Measurements from ENCODE around the gene OVOL2. TPM values are rescaled to one million over a fixed set of nuclear protein-coding genes. Genes with fewer than 3 reads are reported as not detected.

Gene OVOL2
- total and polyA plus RNA-seq, 9 donors = 0.15 to 11.4 (median 0.72) TPM; not detected in 4

DNA sequence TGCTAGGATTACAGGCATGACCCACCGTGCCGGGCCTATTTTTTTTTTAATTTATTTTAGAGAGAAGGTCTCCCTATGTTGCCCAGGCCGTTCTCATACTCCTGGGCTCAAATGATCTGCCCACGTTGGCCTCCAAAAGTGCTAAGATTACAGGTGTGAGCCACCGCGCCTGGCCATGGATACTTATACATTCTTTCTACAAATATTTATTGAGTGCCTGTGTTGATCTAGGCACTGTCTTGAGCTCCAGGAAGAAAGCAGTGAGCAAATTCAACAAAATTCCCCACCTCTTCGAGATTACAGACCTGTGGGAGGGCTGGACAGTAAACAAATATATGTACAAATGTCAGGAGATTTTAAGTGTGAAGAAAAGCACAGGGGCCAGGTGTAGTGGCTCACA is 51.0 kb downstream of the OVOL2 start:
- Histone ChIP-seq H3K9me3 (no peaks in the 10 kb centered on the region), H3K4me3 (no peak overlapping the region), H3K27me3 (no peaks in the 10 kb centered on the region), H3K27ac (no peak overlapping the region), H3K4me1 (ENCODE audit: insufficient read depth) (peaks cover 2% of the 10 kb centered on the region), H3K36me3 (no peaks in the 10 kb centered on the region)
- no peak for DNase-seq
- no peak for TF ChIP-seq EP300 (IDR thresholded peaks at IDR 0.05)
- no peak for TF ChIP-seq POLR2A (IDR thresholded peaks at IDR 0.05)
- intact Hi-C loops (cut with DNase I) = no loop called here
- WGBS, 3 donors = 89 to 90% (median 90%) methylated on average over 7 of the region's 7 CpGs

DNA sequence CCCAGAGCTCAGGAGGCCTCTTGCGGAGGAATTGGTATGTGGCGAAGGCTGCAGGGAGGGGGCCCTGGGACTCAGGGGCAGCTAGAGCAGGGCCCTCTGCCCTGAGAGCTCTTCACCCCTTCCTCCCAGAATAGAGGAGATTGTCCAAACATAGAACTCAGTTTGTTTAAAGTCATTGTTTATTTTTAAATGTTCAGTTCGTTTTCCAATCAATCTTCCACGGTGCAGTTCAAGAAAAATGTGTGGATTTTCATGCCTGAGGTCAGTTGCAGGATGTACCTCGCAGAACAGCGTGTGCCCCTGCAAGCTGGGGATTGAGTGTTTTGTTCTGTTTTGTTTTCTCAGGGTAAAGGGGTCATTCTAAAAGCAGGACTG is 51.7 kb downstream of the OVOL2 start:
- no peak overlapping the region for H3K4me3 ChIP-seq
- no peak overlapping the region for H3K27ac ChIP-seq
- peaks cover 2% of the 10 kb centered on the region for H3K4me1 ChIP-seq (ENCODE audit: insufficient read depth)
- H3K9me3 ChIP-seq = no peaks in the 10 kb centered on the region
- TF ChIP-seq, protein P1, sequence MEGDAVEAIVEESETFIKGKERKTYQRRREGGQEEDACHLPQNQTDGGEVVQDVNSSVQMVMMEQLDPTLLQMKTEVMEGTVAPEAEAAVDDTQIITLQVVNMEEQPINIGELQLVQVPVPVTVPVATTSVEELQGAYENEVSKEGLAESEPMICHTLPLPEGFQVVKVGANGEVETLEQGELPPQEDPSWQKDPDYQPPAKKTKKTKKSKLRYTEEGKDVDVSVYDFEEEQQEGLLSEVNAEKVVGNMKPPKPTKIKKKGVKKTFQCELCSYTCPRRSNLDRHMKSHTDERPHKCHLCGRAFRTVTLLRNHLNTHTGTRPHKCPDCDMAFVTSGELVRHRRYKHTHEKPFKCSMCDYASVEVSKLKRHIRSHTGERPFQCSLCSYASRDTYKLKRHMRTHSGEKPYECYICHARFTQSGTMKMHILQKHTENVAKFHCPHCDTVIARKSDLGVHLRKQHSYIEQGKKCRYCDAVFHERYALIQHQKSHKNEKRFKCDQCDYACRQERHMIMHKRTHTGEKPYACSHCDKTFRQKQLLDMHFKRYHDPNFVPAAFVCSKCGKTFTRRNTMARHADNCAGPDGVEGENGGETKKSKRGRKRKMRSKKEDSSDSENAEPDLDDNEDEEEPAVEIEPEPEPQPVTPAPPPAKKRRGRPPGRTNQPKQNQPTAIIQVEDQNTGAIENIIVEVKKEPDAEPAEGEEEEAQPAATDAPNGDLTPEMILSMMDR (IDR thresholded peaks at IDR 0.05) = no peak
- TF ChIP-seq POLR2A (IDR thresholded peaks at IDR 0.05) (no peak), EP300 (IDR thresholded peaks at IDR 0.05) (no peak)
- intact Hi-C loops (cut with DNase I) = no loop called here
- no peaks in the 10 kb centered on the region for H3K27me3 ChIP-seq
- WGBS, 3 donors = 50 to 62% (median 53%) methylated on average over 6 of the region's 6 CpGs
- DNase-seq = no peak
- no peaks in the 10 kb centered on the region for H3K36me3 ChIP-seq

DNA sequence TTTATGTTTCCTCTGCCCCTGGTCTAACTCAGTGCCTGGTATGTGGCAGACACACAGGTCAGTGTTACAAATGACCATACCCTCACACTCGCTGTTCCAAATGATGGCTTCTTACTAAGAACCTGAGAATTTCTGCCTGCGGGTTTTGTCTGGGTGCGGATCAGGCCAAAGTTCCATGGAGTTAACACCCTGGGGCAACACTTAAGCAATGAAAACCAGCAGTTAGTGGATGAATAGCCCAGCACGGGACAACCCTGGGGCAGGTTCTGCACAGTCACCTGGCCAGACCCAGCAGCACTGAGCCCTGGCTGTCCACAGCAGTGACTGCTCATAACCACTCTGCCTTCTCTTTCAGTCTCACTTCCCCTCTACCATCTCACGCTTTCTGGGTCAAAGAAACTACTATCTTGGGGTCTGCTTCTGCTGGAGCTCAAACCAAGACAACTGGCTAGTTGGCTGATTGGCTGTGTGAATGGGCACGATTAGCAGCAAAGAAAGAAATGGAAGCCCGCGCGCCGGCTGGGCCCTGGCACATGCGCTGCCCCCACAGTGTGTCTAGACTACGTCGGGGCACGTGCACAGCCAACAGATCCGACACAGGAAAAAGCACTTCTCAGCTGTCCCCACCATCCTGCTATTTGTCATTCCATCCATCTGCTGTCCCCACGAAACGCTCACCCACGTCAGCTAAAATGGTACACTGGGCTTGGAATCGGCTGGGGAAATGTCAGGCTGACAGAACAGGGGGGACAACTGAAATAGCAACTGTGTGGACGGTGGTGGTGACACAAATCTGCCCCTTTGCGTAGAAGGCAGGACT is 52.3 kb downstream of the OVOL2 start:
- intact Hi-C loops (cut with DNase I) = no loop called here

DNA sequence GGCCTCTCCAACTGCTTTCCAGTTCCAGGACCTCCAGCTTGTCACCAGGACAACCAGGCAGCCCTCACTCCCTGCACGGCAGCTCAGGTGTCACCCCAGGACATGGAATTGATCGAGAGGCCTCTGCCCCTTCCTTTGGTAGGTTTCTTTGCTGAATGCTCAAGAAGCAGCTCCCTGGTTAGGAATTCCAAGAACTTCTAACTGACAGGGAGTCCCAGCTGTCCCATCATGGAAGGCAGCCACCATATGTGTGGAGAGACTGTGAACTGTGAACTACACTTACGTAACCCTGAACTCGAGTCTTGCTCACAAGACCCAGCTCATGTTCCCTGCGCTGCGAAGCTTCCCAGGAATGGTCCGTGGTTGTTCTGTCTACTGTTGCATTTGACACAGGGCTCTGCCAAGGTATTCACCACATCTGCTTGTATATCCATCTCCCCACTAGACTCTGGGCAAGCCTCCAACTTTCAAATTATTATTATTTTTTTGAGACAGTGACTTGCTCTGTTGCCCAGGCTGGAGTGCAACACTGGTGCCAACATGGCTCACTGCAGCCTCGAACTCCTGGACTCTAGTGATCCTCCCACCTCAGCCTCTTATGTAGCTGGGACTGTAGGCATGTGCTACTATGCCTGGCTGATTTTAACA is 53.2 kb downstream of the OVOL2 start:
- Histone ChIP-seq H3K4me3 (no peak overlapping the region), H3K27me3 (no peaks in the 10 kb centered on the region), H3K4me1 (ENCODE audit: insufficient read depth) (peaks cover 2% of the 10 kb centered on the region), H3K27ac (no peak overlapping the region), H3K9me3 (no peaks in the 10 kb centered on the region), H3K36me3 (no peaks in the 10 kb centered on the region)
- no peak for DNase-seq
- 77 to 86% (median 78%) methylated on average over 8 of the region's 8 CpGs for WGBS, 3 donors
- intact Hi-C loops (cut with DNase I) = no loop called here
- TF ChIP-seq POLR2A (IDR thresholded peaks at IDR 0.05) (no peak), EP300 (IDR thresholded peaks at IDR 0.05) (no peak)
- TF ChIP-seq, protein P1 (IDR thresholded peaks at IDR 0.05) = no peak

More for the DNA sequence above, 52.3 kb downstream of the OVOL2 start:
- Histone ChIP-seq H3K27ac (no peak overlapping the region), H3K4me3 (no peak overlapping the region), H3K9me3 (no peaks in the 10 kb centered on the region), H3K4me1 (ENCODE audit: insufficient read depth) (peaks cover 2% of the 10 kb centered on the region), H3K36me3 (no peaks in the 10 kb centered on the region), H3K27me3 (no peaks in the 10 kb centered on the region)
- 86 to 90% (median 89%) methylated on average over 21 of the region's 21 CpGs for WGBS, 3 donors
- TF ChIP-seq EP300 (IDR thresholded peaks at IDR 0.05) (no peak), POLR2A (IDR thresholded peaks at IDR 0.05) (no peak)
- TF ChIP-seq, protein P1 (IDR thresholded peaks at IDR 0.05) = no peak
- DNase-seq = no peak

DNA sequence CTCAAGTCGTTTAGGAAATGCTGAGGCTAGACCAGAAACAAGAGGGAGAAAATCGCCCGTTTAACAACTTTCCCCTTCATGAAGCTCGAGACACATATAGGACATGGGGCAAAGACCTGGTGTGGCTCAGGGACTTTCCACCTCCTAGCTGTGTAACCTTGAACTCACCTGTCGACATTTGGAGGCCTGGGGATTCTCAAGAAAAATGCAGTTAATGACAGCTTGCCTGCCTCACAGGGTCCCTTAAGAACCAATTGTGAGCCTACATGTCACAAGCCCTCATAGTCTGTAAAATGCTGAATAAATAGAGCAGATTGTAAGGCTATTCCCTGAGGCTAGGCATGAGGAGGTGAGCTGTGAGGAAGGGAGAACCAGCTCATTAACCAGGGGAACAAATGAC is 53.8 kb downstream of the OVOL2 start:
- peaks cover 2% of the 10 kb centered on the region for H3K4me1 ChIP-seq (ENCODE audit: insufficient read depth)
- WGBS, 3 donors = 62 to 83% (median 67%) methylated on average over 5 of the region's 5 CpGs
- intact Hi-C loops (cut with DNase I) = no loop called here

More for the DNA sequence above, 53.8 kb downstream of the OVOL2 start:
- no peak overlapping the region for H3K27ac ChIP-seq
- H3K9me3 ChIP-seq = no peaks in the 10 kb centered on the region
- no peak overlapping the region for H3K4me3 ChIP-seq
- TF ChIP-seq EP300 (IDR thresholded peaks at IDR 0.05) (no peak), POLR2A (IDR thresholded peaks at IDR 0.05) (no peak)
- TF ChIP-seq, protein P1 (IDR thresholded peaks at IDR 0.05) = no peak
- H3K36me3 ChIP-seq = no peaks in the 10 kb centered on the region
- no peak for DNase-seq
- no peaks in the 10 kb centered on the region for H3K27me3 ChIP-seq

All from ovary (tissue), 9 donors.